ENCODE measurements around the gene KIAA0825. TPM values are rescaled to one million over a fixed set of nuclear protein-coding genes. Genes with fewer than 3 reads are reported as not detected.
"Not testable (repeated sequence)": the region's sequence is repeated elsewhere in the genome, so short reads cannot be mapped to it uniquely, and the experiment has no call there.

The KIAA0825 gene
- total RNA-seq, 1 experiment from 2014 or later: 1.3 TPM

GRCh38 chr5:94153736-94154450, 464.5 kb downstream of the KIAA0825 start (continued):
- no peak for TF ChIP-seq ETV6 (CRISPR knock-in tag; IDR thresholded peaks at IDR 0.05)

GRCh38 chr5:94143621-94144020, 474.8 kb downstream of the KIAA0825 start:
- CTCF ChIA-PET; H3K27ac Mint-ChIP-seq; ATAC-seq; POLR2A ChIA-PET; H3K4me1 Mint-ChIP-seq; H3K4me3 Mint-ChIP-seq; H3K27me3 Mint-ChIP-seq (ENCODE audit: low read depth); DNase-seq (ENCODE audit: low spot score): not testable (repeated sequence)
- Mint-ChIP-seq H3K36me3 (peaks cover 74% of the 10 kb centered on the region), H3K9me3 (peaks cover 76% of the 10 kb centered on the region)

- Mint-ChIP-seq H3K27me3 (ENCODE audit: low read depth) (peaks cover 8% of the 10 kb centered on the region), H3K4me3 (no peak overlapping the region), H3K36me3 (peaks cover 81% of the 10 kb centered on the region), H3K9me3 (peaks cover 94% of the 10 kb centered on the region), H3K27ac (no peak overlapping the region), H3K4me1 (no peaks in the 10 kb centered on the region)
- POLR2A ChIA-PET: no interaction called here
- TF ChIP-seq TCF7 (CRISPR knock-in tag; IDR thresholded peaks at IDR 0.05; ENCODE audit: low read depth) (no peak), ERG (CRISPR knock-in tag; IDR thresholded peaks at IDR 0.05) (no peak), ZSCAN18 (CRISPR knock-in tag; IDR thresholded peaks at IDR 0.05) (no peak), PRRX2 (CRISPR knock-in tag; IDR thresholded peaks at IDR 0.05) (no peak), JAZF1 (CRISPR knock-in tag; IDR thresholded peaks at IDR 0.05) (no peak), RORB (CRISPR knock-in tag; IDR thresholded peaks at IDR 0.05) (no peak), SMAD4 (CRISPR knock-in tag; IDR thresholded peaks at IDR 0.05) (no peak), SP1 (CRISPR knock-in tag; conservative IDR thresholded peaks at IDR 0.05) (no peak), KAT7 (CRISPR knock-in tag; IDR thresholded peaks at IDR 0.05; ENCODE audit: borderline replicate concordance) (no peak), ATF1 (CRISPR knock-in tag; IDR thresholded peaks at IDR 0.05) (no peak), ELF4 (CRISPR knock-in tag; IDR thresholded peaks at IDR 0.05; ENCODE audit: low read depth) (no peak), GABPB1 (CRISPR knock-in tag; IDR thresholded peaks at IDR 0.05) (no peak), FOXP1 (CRISPR knock-in tag; IDR thresholded peaks at IDR 0.05; ENCODE audit: borderline replicate concordance) (no peak), ZNF512 (CRISPR knock-in tag; IDR thresholded peaks at IDR 0.05; ENCODE audit: borderline replicate concordance) (no peak), ETV6 (CRISPR knock-in tag; IDR thresholded peaks at IDR 0.05) (no peak)
- no peak for ATAC-seq
- CTCF ChIA-PET: no interaction called here
- DNase-seq (ENCODE audit: low spot score): no peak
These were observed 478.1 kb downstream of the KIAA0825 start for GRCh38 chr5:94140300-94140699.

- POLR2A ChIA-PET: no interaction called here
- Mint-ChIP-seq H3K9me3 (peaks cover 40% of the 10 kb centered on the region), H3K27me3 (ENCODE audit: low read depth) (no peaks in the 10 kb centered on the region; the same call in 1 of the 2 replicates), H3K27ac (no peak overlapping the region), H3K36me3 (peaks cover 18% of the 10 kb centered on the region), H3K4me3 (no peak overlapping the region), H3K4me1 (no peaks in the 10 kb centered on the region)
- DNase-seq (ENCODE audit: low spot score) (no peak), ATAC-seq (no peak)
- CTCF ChIA-PET: no interaction called here
- TF ChIP-seq SOX15 (CRISPR knock-in tag; IDR thresholded peaks at IDR 0.05): no peak
- TF ChIP-seq MLX (CRISPR knock-in tag; IDR thresholded peaks at IDR 0.05): no peak
- no peak for TF ChIP-seq CBFB (CRISPR knock-in tag; IDR thresholded peaks at IDR 0.05; ENCODE audit: low read depth)
- no peak for TF ChIP-seq FOXP1 (CRISPR knock-in tag; IDR thresholded peaks at IDR 0.05; ENCODE audit: borderline replicate concordance)
- TF ChIP-seq AR (CRISPR knock-in tag; IDR thresholded peaks at IDR 0.05): no peak
- TF ChIP-seq FOXK1 (CRISPR knock-in tag; IDR thresholded peaks at IDR 0.05): no peak
- TF ChIP-seq SMAD4 (CRISPR knock-in tag; IDR thresholded peaks at IDR 0.05): no peak
- no peak for TF ChIP-seq KAT7 (CRISPR knock-in tag; IDR thresholded peaks at IDR 0.05; ENCODE audit: borderline replicate concordance)
- no peak for TF ChIP-seq TEAD4 (CRISPR knock-in tag; IDR thresholded peaks at IDR 0.05)
- no peak for TF ChIP-seq ZSCAN18 (CRISPR knock-in tag; IDR thresholded peaks at IDR 0.05)
- no peak for TF ChIP-seq ZNF232 (CRISPR knock-in tag; IDR thresholded peaks at IDR 0.05)
These were observed 488.3 kb downstream of the KIAA0825 start for GRCh38 chr5:94130077-94130476.
